Measurements from ENCODE around the gene SLC8A1. TPM values are rescaled to one million over a fixed set of nuclear protein-coding genes. Genes with fewer than 3 reads are reported as not detected.

Gene SLC8A1
- total and polyA plus RNA-seq, 3 donors from 2014 or later, result 1.4 to 3.6 (median 3.2) TPM

DNA sequence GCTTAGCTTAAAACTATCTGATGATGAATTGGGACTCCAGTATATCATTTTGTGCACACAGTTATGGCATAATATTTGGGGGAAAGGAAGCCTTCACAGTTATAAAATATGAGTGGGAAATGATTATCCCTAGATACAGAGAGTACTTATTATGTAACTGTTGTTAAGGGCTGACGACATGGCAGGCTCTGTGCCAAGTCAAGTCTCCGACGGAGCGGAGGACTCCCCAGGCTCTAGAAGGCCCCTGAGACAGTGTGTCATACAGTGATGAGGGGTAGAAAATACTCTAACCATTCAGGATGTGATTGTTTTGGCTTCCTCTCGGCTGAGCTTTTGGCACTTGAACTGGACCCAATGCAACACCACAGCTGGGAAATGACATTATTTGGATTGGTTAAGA is 211.8 kb downstream of the SLC8A1 start:
- intact Hi-C loops (cut with DNase I; ENCODE audit: low total_unique reads), result no loop called here
- Histone ChIP-seq H3K9me3 (no peaks in the 10 kb centered on the region), H3K36me3 (ENCODE audit: low read depth, missing control alignments) (no peaks in the 10 kb centered on the region), H3K4me1 (no peaks in the 10 kb centered on the region), H3K27me3 (no peaks in the 10 kb centered on the region), H3K4me3 (no peak overlapping the region), H3K27ac (no peak overlapping the region)
- TF ChIP-seq POLR2A (IDR thresholded peaks at IDR 0.05), result no peak
- TF ChIP-seq, protein P1, sequence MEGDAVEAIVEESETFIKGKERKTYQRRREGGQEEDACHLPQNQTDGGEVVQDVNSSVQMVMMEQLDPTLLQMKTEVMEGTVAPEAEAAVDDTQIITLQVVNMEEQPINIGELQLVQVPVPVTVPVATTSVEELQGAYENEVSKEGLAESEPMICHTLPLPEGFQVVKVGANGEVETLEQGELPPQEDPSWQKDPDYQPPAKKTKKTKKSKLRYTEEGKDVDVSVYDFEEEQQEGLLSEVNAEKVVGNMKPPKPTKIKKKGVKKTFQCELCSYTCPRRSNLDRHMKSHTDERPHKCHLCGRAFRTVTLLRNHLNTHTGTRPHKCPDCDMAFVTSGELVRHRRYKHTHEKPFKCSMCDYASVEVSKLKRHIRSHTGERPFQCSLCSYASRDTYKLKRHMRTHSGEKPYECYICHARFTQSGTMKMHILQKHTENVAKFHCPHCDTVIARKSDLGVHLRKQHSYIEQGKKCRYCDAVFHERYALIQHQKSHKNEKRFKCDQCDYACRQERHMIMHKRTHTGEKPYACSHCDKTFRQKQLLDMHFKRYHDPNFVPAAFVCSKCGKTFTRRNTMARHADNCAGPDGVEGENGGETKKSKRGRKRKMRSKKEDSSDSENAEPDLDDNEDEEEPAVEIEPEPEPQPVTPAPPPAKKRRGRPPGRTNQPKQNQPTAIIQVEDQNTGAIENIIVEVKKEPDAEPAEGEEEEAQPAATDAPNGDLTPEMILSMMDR (IDR thresholded peaks at IDR 0.05), result no peak
- peak; percentile 18 for DNase-seq
- WGBS, 2 donors, result 34 to 45% methylated on average over 5 of the region's 5 CpGs

DNA sequence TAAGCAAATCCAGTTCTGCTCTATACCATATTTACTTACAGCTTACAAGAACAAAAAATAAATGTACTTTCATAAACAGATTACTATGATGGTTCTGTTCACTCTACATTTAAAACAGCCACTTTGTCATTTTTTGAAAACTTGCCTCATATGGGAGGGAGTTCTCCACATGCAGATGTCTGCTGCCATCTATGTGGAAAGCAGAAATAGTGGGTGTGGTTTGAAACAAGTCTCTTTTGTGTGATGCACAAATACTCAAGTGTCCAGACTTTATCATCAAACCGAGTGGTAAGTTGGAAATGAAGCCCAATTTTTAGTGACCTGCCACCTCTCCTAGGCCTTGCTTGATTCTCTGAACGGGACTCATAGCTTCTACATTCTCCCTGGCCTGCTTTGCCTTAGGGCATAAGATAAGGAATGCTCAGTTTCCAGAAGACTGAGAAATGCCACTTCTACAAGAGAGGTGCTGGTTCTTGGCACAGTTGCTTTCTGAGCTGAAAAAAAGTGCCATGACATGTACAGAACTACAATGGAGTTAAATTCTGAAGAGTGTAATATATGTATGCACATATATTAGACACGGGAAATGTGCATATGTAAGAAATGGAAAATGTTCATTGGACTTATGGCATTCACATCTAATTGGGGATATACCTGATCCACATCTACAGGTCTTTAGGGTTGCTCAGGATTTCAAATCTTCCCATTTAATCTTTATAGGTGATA is 221.0 kb downstream of the SLC8A1 start:
- DNase-seq, result no peak

DNA sequence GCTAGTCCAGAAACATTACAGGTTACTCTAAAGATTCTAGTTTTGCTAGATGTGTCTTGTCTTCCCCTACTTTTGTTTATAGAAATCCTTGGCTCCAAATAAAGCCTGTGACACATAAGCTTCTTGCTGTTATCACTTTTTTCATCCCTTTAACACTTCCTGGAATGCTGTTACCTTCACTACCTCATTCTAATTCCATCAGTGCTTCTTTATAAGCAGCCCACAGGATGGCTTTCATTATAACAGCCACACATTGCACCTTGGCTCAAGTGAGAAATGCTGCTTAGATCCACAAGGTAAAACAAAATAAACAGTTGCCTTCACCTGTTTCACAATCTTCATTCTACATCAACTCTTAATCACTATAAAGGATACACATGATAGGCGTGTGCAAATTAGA is 221.7 kb downstream of the SLC8A1 start:
- TF ChIP-seq, protein P1 (IDR thresholded peaks at IDR 0.05), result no peak
- no peak for TF ChIP-seq POLR2A (IDR thresholded peaks at IDR 0.05)
- Histone ChIP-seq H3K36me3 (ENCODE audit: low read depth, missing control alignments) (no peaks in the 10 kb centered on the region), H3K27ac (no peak overlapping the region), H3K27me3 (no peaks in the 10 kb centered on the region), H3K9me3 (no peaks in the 10 kb centered on the region), H3K4me3 (no peak overlapping the region), H3K4me1 (no peaks in the 10 kb centered on the region)
- intact Hi-C loops (cut with DNase I; ENCODE audit: low total_unique reads), result no loop called here
- DNase-seq, result no peak
- 91 to 95% methylated on average over 1 of the region's 1 CpG for WGBS, 2 donors

More for the DNA sequence above, 221.0 kb downstream of the SLC8A1 start:
- Histone ChIP-seq H3K27me3 (no peaks in the 10 kb centered on the region), H3K4me1 (no peaks in the 10 kb centered on the region), H3K4me3 (no peak overlapping the region), H3K27ac (no peak overlapping the region), H3K36me3 (ENCODE audit: low read depth, missing control alignments) (no peaks in the 10 kb centered on the region), H3K9me3 (no peaks in the 10 kb centered on the region)
- 67 to 86% methylated on average over 3 of the region's 3 CpGs for WGBS, 2 donors
- intact Hi-C loops (cut with DNase I; ENCODE audit: low total_unique reads), result no loop called here
- TF ChIP-seq POLR2A (IDR thresholded peaks at IDR 0.05), result no peak
- TF ChIP-seq, protein P1 (IDR thresholded peaks at IDR 0.05), result no peak

DNA sequence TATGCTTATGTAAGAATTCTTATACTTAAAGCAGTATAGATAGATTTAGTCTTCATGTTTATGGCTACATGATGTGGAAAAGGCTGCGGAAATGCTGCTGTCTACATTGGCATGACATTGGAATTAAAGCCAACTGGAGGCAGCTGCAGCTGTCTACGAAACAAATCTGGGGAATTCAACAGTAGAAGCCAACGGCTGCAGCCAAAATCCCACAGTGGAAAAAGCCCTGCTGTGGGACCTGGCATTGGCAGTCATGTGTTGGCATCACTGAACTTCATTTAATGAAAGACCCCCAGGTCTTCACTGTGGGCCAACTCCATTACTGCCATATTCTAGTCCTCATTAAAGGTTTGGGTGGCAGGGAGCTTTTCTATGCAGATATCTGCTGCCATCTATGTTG is 223.6 kb downstream of the SLC8A1 start:
- H3K27ac ChIP-seq, result no peak overlapping the region
- TF ChIP-seq, protein P1 (IDR thresholded peaks at IDR 0.05), result no peak
- no peak for TF ChIP-seq POLR2A (IDR thresholded peaks at IDR 0.05)
- 73 to 89% methylated on average over 3 of the region's 3 CpGs for whole genome bisulfite sequencing, 2 donors

DNA sequence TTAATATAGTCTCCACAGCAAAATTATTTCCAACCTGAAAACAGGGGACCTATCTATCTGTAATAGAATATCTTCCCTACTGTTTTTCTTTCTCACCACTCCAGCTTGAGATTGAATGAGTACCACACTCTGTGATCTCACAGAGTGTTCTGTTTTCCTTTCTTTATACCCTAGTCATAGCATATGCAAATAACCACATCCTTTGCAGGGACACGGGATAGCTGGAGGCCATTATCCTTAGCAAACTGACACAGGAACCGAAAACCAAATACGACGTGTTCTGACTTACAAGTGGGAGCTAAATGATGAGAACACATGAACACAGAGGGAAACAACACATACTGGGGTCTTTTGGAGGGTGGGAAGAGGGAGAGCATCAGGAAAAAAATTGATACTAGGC is 224.7 kb downstream of the SLC8A1 start:
- no peaks in the 10 kb centered on the region for H3K9me3 ChIP-seq
- TF ChIP-seq, protein P1 (IDR thresholded peaks at IDR 0.05), result no peak
- no peak for TF ChIP-seq POLR2A (IDR thresholded peaks at IDR 0.05)
- no peak overlapping the region for H3K4me3 ChIP-seq
- no peak overlapping the region for H3K27ac ChIP-seq
- no peaks in the 10 kb centered on the region for H3K36me3 ChIP-seq (ENCODE audit: low read depth, missing control alignments)
- DNase-seq, result no peak
- H3K4me1 ChIP-seq, result no peaks in the 10 kb centered on the region
- no peaks in the 10 kb centered on the region for H3K27me3 ChIP-seq
- 79 to 91% methylated on average over 4 of the region's 4 CpGs for WGBS, 2 donors
- intact Hi-C loops (cut with DNase I; ENCODE audit: low total_unique reads), result no loop called here

More for the DNA sequence above, 223.6 kb downstream of the SLC8A1 start:
- no peak overlapping the region for H3K4me3 ChIP-seq
- DNase-seq, result no peak
- H3K9me3 ChIP-seq, result no peaks in the 10 kb centered on the region
- no peaks in the 10 kb centered on the region for H3K27me3 ChIP-seq
- intact Hi-C loops (cut with DNase I; ENCODE audit: low total_unique reads), result no loop called here
- H3K4me1 ChIP-seq, result no peaks in the 10 kb centered on the region
- H3K36me3 ChIP-seq (ENCODE audit: low read depth, missing control alignments), result no peaks in the 10 kb centered on the region

Measured in testis (tissue), 3 donors.